ENCODE measurements around the gene SUCNR1.

DNA sequence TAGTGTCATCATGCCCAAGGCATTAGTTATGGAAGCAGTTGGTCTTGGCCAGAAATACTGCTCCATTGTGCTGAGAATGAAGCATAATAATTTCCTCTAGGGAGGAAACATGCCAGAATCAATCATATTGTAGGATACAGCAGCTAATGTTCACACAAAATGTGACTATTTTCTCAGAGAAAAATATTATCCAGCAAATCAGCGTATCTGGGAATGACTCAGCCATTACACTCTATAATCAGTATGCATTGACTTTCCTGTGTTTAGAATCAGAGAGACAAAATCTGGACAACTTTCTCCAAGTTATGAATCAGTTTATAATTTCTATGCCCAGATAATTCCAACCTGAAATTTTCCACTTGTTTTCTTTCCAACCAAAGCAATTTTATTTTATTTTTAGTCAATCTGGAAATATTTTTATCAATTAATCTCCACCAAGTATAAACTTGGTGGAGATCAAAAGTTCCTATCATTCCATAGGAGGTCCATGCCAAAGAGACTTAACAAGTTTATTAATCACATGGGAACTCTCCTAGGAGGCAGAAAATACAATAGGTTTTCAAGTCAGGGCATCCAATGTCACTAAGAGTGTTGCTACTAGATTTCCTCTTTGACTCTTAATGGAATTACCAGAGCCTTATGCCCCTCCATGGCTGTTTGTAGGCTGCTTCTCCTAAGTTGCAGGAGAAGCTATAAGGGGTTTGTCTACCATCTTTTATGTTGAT is 36.4 kb downstream of the SUCNR1 start:
- TF ChIP-seq, protein P1, sequence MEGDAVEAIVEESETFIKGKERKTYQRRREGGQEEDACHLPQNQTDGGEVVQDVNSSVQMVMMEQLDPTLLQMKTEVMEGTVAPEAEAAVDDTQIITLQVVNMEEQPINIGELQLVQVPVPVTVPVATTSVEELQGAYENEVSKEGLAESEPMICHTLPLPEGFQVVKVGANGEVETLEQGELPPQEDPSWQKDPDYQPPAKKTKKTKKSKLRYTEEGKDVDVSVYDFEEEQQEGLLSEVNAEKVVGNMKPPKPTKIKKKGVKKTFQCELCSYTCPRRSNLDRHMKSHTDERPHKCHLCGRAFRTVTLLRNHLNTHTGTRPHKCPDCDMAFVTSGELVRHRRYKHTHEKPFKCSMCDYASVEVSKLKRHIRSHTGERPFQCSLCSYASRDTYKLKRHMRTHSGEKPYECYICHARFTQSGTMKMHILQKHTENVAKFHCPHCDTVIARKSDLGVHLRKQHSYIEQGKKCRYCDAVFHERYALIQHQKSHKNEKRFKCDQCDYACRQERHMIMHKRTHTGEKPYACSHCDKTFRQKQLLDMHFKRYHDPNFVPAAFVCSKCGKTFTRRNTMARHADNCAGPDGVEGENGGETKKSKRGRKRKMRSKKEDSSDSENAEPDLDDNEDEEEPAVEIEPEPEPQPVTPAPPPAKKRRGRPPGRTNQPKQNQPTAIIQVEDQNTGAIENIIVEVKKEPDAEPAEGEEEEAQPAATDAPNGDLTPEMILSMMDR (IDR thresholded peaks at IDR 0.05) = no peak
- TF ChIP-seq POLR2A (IDR thresholded peaks at IDR 0.05) = no peak
